SK-MEL-5 (cell line): ENCODE measurements around the gene HPCAL1. TPM values are rescaled to one million over a fixed set of nuclear protein-coding genes. Genes with fewer than 3 reads are reported as not detected.

Source experiments
- DNase-seq: peaks from one replicate; pipeline ENCODE4 v3.0.0-alpha.2; 2016; ENCODE audit warnings: low read depth, low spot score
- in situ Hi-C: cut with HindIII; loops from 2 replicates; pipeline ENCODE4 v1.10.0; 2016; ENCODE audit warnings: low sequenced_read_pairs, high pct_unique_total_duplicates, low pct_unique_long_range_greater_than_20kb
- total RNA-seq: library from RNA; depleted of rRNA; stranded (reverse); fragments of >200 nt; shearing (Covaris generic); gene quantifications from 2 replicates; pipeline ENCODE4 v1.2.3, GENCODE V29; 2014

The HPCAL1 gene
- total RNA-seq, 1 experiment from 2014 or later, result 30.5 TPM

DNA sequence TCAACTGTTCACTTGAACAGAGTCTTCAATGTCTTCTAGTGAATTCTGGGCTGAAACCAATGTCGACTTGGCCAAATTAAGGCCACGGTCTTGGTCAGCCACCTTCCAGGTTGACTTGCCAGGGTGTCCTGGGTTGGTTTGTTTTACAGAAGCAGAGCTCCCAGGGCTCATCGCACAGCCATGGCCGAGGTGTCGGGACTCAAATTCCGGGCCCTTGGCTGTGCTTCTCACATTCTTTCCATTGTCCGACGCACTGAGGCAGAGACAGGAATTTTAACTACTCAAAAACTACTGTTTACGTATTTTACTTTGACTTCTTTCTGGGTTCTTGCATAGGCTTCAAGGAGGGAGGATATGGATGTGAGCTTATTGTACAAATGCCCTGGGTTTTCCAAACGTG, 51.7 kb downstream of the HPCAL1 start:
- in situ Hi-C loops, result no loop called here
- no peak for DNase-seq

DNA sequence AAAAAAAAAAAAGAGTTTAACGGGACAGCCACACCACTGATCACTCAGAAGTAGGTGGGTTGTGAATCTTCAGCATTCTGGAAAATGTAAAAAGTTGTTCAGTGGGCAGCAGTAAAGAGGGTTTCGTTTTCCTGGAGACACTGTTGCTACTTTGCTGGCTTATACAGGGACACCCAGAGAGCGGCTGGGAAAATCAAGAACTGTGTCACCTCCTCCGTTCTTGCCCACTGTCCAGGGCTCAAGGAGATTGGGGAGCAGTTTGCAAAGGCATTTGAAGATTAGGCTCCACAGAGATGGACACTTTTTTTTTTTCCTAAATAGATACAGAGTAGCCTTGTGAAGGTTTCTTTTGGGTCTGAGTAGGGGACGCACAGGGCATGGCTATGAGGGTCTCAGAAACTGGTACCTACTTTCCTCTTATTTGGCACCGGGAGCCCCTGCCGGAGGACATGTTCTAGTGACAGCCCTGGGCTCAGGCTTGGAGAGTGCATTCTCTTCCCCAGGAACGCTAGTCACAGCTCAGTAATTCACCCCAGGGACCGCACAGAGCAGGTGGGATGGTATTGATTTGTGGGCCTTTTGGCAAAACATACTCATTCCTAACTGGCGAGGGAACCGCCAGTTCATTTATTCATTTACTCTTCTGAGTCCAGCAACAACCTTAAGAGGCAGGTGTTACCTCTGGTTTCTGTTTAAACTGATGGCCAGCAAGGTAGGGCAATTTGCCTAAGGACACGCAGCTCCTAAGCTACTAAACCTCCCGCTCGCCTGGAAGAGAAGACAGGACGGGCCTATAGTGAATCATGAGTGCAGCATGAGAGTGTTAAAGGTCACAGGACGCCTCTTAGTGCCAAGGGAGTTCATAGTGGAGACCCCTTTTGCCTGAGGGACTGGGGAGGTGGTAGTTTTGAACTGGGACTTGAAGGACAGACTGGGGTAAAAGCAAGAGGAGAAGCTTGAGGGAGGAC, 53.1 kb downstream of the HPCAL1 start:
- in situ Hi-C loops, result no loop called here

DNA sequence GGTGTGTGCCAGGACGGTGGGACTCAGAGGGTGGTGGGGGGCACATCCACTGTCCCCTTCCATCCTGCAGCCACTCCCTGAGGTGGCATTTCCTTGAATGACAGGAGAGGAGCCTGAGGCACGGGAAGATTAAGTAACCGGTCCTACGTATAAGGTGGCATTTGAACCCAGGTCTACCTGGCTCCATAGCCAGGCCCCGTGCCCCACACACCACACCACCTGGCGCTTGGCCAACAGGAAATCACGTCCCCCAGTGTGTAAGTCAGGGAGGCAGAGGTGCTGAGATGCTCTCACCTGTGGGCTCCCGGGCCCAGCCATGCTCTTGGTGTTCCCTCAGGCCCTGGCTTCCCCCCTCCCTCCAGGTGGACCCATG, 53.7 kb downstream of the HPCAL1 start:
- DNase-seq, result no peak
- in situ Hi-C loops, result no loop called here

More for the DNA sequence above, 53.1 kb downstream of the HPCAL1 start:
- DNase-seq, result no peak

DNA sequence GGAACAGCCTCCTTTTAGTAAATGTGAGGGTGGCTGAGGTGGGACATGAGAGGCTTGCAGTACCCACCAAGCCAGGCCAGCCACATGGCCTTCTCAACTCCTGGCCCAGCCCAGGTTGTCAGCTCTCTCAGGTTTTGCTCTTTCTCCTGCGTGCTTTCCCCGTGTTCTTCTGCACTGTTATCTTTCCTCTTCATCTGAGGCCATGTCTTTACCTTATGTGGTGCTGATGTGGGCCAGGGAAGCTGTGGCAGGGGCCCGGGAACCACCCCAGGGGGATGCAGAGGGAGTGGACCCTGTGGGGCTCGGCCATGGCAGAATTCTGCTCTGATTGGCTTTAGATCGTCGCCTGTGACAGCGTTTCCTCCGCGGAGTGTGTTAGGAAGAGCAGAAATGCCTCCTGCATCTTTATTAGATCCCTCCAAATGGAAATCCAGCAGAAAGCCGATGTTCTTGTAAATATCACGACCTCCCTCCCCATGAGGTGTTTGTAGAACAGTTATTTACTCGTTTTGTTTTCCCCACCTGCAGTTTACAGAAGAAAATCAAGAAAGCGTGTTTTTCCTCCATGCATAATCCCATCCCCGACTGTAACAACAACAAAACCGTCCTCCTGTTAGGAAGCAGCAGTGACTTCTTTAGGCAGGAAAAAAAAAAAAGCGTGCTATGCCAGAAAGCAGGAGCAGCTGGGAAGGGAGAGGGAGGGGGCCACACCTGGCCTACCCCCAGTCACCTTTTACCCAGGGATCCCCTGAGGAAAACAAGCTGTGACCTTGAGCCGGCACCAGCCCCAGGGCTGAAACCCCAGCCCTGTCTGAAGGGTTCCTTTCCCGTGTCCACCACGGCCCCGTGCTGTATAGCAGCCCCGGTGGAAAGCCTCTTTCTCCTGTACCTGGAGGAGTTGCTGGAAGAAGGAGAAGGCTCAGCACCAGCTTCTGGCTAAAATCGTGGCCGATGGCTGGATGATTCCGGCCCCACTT, 54.8 kb downstream of the HPCAL1 start:
- no peak for DNase-seq
- in situ Hi-C loops, result no loop called here

DNA sequence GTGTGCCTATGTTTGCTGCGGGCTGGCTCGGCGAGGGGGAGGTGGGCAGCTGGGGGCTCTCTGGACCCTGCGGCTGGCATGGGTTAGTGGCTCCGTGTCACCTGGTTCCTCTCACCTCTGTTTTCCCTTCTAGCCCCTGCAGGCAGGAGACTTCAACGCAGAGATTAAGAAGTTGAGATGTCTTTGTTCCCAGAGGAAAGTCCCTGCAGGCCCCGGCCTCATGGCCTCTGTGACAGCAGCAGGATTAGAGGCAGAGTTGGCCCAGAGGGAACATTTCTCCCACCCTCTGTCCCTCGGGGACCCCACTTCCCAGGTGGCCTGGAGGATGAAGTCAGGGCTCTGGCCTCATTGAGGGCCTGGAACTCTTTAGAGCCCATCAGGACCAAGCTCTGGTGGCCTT, 56.5 kb downstream of the HPCAL1 start:
- in situ Hi-C loops, result no loop called here
- no peak for DNase-seq

DNA sequence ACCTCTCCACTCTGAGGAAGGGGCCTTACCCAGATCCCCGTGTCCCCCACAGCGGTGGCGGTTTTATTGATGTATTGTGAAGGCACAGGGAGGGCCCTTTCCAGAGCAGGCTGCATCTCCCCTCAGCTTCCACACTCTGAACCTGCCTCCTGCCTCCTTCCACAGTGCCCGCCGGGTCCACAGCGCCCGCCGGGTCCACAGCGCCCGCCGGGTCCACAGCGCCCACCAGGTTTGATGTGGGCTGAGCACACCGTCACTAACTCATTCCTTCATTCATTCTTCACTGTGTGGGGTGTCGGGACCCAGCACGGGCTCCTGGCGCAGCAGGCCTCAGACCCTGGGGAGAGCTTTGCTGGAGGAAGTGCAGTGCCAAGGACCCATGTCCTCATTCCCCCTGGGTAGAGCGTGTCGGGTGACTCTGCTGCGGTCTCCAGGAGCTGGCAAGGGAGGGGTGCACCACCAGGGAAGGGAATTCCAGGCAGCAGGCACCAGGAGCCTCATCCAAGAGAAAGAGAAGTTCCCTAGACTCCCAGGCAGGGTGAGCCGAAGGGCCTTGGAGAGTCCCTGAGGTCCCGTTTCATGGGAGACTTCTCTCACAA, 57.1 kb downstream of the HPCAL1 start:
- no peak for DNase-seq
- in situ Hi-C loops, result no loop called here

DNA sequence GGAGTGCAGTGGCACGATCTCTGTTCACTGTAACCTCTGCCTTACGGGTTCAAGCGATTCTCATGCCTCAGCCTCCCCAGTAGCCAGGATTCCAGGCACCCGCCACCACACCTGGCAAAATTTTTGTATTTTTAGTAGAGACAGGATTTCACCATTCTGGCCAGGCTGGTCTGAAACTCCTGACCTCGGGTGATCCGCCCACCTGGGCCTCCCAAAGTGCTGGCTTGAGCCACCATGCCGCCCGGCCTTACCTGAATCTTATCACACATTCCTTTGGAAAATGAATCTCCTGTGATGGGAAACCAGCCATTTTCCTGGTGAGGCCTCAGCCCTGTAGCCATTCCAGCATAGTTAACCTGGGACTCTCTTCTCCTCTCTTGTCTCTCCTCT, 57.8 kb downstream of the HPCAL1 start:
- in situ Hi-C loops, result no loop called here

DNA sequence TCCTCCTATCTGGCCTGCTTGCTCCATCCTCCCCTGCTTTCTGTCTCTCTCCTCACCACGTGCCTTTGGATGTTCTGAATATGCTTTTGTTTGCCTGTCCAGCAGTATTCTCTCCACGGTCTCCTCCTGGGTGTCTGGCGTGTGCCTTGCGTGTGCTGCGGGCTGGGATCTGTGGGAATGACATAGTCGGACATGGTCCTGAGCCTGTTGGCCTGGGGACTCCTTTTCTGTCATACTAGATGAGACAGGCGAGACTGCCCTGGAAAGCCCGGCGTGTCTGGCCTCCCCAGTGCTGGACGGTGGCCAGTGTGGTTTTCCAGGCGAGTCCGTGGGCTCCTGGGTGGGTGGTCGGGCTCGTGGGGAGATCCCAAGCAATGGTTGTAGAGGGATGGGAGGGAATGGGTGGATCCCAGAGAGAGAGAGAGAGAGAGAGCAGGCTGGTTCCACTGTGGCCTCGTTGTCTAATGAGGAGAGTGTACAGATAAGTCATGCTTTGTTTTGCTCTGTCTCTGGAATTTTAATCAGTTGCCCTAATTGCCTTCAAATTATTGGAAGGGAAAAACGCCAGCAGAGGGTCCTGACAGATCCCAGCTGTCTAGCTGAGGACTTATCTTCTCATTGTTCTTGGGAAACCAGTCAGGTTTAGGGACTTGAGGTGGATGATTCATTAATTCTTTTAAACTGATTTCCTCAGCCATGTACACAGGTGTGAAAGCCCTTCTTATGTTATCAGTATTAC, 58.3 kb downstream of the HPCAL1 start:
- peak; percentile 51 for DNase-seq
- in situ Hi-C loops, result no loop called here

More for the DNA sequence above, 57.8 kb downstream of the HPCAL1 start:
- DNase-seq, result no peak

DNA sequence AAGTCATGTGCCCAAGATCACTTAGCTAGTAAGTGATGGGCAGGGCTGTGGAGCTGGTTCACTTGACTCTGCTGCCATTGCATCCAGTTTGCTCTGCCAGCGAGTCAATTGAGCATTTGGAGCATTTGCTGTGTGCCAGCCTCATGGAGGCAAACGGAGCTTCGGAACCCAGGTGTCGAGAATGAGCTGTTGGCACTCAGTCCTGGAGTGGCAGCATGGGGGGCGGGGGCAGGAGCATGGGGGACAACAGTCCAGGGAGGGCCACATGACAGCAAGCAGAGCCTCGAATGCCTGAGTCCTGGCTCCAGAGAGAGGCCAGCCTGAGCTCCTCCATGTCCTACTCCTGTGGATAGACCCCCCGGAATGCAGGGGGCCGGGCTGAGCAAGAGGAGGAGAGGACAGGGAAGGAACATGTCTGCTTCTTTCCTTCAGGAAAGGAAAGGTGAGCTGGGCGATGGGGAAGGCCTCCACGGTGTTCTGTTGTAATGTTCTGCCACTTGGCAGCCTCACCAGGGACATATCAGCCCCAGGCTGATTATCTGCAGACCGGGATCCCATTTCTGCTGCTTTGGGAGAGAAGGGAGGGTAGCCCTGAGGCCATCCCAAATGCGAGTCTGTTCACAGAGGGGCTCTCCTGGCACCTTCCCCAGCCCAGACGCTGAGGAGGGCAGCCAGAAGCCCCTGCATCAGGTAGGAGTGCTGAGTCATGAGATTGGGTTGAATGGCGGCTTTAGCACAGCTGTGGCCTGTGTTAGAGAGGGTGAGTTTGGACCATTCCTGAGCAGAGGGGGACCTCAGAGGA, 59.6 kb downstream of the HPCAL1 start:
- no peak for DNase-seq
- in situ Hi-C loops, result no loop called here

DNA sequence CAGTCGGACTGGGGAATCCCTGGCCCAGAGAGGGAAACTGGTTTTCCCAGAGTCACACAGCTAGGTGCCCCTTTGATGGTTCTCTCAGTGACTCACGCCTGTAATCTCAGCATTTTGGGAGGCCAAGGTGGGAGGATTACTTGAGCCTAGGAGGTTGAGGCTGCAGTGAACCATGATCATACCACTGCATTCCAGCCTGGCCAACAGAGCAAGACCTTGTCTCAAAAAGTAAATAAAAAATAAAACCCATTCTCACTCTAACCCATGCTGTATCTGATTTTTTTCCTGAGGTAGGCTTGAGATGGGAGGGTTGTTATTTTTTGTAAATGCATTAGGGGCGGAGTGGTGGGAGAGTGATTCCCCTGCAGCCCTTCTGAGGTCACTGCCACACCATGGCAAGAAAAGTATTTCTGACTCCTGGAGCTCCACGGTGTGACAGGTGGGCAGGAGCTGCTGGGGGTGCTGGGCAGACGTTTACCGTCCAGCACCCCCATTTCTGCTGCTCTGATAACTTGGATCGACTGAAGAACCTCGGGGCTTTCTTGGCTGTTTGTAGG, 60.3 kb downstream of the HPCAL1 start:
- in situ Hi-C loops, result no loop called here
- no peak for DNase-seq

DNA sequence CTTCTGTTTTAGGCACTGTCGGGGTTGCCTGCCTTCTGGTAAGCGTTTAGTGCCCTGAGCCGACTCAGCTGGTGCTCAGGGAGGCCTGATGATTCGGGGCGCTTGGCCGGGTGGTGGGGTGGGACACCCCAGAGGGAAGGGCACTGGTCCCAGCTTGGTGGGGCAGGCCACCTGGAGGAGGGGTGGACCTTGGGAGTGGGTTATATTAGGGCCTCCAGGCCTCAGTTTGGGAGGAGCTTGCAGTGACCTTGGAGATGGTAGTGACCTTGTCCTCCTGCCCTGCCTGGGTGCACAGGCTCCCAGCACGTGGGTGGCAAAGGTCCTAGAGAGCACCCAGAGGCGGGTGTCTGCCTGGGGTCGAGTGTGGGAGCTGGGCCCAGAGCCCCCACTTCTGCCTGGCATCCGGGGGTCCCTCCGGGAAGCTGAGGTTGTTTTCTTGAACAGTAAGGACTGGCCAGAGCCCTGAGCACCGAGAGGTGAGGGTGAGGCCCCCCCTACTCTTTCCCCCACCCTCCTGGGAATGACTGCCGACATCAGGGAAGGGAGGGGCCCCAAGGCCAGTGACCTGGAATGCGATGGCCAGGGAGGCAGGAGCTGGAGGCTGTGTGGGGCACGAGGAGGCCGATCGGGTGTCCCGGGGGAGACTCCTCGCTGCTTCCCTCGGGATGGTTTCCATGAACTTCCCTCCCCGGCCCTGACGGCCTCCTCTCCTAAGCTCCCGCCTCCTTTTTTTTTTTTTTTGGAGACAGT, 61.3 kb downstream of the HPCAL1 start:
- in situ Hi-C loops, result no loop called here
- DNase-seq, result no peak

DNA sequence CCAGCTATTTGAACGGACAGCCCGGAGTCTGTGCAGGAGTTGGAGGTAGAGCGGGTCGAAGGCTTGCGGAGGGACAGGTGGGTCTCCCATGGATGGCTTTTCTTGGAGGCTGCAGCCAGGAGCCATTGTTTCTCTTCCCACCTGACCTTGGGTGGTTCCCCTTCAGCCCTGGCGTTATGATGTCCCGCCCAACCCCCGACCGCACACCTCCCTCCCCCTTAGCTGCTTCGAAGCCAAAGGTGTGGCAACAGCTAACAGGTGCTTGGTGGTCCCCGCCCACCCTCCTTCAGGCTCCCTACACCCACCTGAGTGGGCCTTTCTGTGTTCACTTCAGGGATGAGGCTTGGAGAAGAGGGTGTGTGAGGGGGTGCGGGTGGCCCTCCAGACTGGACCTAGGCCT, 62.7 kb downstream of the HPCAL1 start:
- in situ Hi-C loops, result no loop called here
- DNase-seq, result no peak

DNA sequence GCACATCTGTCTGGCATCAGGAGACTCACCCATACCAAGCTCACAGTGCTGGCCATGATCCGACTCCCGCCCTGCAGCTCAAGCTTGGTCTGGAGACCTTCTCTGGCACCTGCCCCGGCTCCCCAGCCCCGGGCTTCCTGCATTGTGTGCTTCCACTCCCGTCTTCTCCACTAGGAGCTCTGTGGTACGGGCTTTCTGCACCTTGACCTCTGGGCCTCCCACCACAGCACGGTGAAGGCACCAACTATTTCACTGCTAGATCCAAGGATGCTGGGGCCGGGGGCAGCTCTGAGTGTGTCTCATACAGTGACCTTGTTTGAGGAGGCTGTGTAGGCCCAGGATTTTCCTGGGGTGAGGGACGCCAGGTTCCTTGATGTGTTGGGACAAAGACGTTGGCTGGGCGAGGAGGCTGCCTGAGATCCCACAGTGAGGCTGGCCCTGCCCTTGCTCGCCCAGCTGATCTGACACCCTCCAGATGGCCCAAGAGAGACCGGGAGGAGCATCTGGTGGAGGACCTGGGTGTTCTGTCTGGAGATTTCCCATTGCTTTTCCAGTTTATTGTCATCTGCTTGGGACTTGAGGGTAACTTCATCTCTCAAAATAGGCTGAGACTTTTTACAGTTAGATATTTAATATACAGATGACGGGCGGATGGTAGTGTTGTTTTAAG, 64.0 kb downstream of the HPCAL1 start:
- in situ Hi-C loops, result no loop called here
- DNase-seq, result no peak

DNA sequence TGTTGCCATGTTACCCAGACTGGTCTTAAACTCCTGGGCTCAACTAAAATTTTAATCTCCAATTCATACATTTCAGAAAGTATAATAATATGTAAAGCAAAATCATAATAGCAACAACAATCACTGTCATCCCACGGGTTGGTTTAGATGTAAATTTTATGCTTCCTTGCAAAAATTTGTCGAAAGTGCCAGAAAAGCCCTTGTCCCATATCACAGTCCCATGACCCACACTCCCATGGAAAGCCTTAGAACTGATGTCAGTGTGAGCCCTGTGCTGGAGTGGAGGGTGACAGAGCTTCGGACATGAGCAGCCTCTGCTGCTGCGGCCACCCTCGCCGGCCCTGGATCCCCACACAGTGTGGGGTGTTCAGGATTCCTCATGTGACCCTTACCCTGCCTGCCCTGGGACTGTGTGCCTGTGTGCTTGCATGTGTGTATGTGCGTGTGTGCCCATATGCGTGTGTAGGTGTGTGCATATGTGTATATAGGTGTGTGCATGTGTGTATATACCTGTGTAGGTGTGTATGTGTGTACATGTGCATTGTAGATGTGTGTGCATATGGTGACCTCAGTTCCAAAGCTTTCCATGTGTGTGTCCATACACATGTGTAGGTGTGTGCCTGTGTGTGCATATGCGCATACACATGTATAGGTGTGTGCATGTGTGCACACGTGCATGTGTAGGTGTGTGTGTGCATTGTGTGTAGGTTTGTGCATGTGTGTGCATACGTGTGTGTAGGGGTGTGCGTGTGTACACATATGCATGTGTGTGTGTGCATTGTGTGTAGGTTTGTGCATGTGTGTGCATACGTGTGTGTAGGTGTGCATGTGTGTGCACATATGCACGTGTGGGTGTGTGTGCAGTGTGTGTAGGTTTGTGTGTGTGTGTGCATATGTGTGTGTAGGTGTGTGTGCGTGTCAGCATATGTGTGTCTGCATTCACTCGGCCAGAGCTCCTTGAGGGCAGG, 65.1 kb downstream of the HPCAL1 start:
- in situ Hi-C loops, result no loop called here
- DNase-seq, result no peak
